ENCODE results near the gene SRSF9.
"Not testable (repeated sequence)": the region's sequence is repeated elsewhere in the genome, so short reads cannot be mapped to it uniquely, and the experiment has no call there.

SRSF9 gene

GRCh38 chr12:120465756-120466155 is 3.8 kb downstream of the SRSF9 start:
- no peak overlapping the region for H3K27ac ChIP-seq
- H3K9ac ChIP-seq = peak overlapping the region in 6 of 11 experiments; percentile 10 to 99 (median 24); a peak in 7 of 22 replicates
- H4K20me1 ChIP-seq = peaks cover 70 to 83% (median 83%) of the 10 kb centered on the region in 11 experiments
- peak overlapping the region in 6 of 11 experiments; percentile 86 to 93 (median 89); a peak in 10 of 22 replicates for H3K4me2 ChIP-seq
- H3K4me3 ChIP-seq = no peak overlapping the region
- no peak for TF ChIP-seq Cebpa-rat (IDR thresholded peaks at IDR 0.05)
- H3K4me1 ChIP-seq = peaks cover 26 to 37% (median 31%) of the 10 kb centered on the region in 10 experiments
- H3K36me3 ChIP-seq = peaks cover 63 to 72% (median 70%) of the 10 kb centered on the region in 11 experiments
- no peaks in the 10 kb centered on the region for H3K9me3 ChIP-seq (replicated peaks in 1 of 11)
- no peaks in the 10 kb centered on the region for H3K27me3 ChIP-seq

- Histone ChIP-seq H3K4me1 (peaks cover 17 to 30% (median 23%) of the 10 kb centered on the region in 10 experiments), H3K36me3 (peaks cover 83 to 93% (median 91%) of the 10 kb centered on the region in 11 experiments), H3K9me3 (replicated peaks in 1 of 11) (no peaks in the 10 kb centered on the region), H3K27ac (no peak overlapping the region), H4K20me1 (peaks cover 77 to 100% (median 99%) of the 10 kb centered on the region in 11 experiments), H3K27me3 (no peaks in the 10 kb centered on the region), H3K9ac (no peak overlapping the region), H3K4me3 (no peak overlapping the region), H3K4me2 (no peak overlapping the region)
- no peak for TF ChIP-seq Cebpa-rat (IDR thresholded peaks at IDR 0.05)
These were observed 5.8 kb downstream of the SRSF9 start for GRCh38 chr12:120463712-120464111.

- TF ChIP-seq Cebpa-rat (IDR thresholded peaks at IDR 0.05) = no peak
- H4K20me1 ChIP-seq = peaks cover 69 to 100% (median 99%) of the 10 kb centered on the region in 11 experiments
- H3K36me3 ChIP-seq = peaks cover 95 to 100% (median 100%) of the 10 kb centered on the region in 11 experiments
These were observed 7.4 kb downstream of the SRSF9 start for GRCh38 chr12:120462099-120462640.

GRCh38 chr12:120460157-120460556 is 9.4 kb downstream of the SRSF9 start:
- Histone ChIP-seq H3K27me3 (no peaks in the 10 kb centered on the region), H3K9me3 (replicated peaks in 1 of 11) (no peaks in the 10 kb centered on the region), H3K4me1 (peaks cover 1 to 10% (median 4%) of the 10 kb centered on the region in 10 experiments; a peak in 16 of 20 replicates), H3K36me3 (peaks cover 95 to 100% (median 99%) of the 10 kb centered on the region in 11 experiments), H3K27ac (no peak overlapping the region), H3K4me3 (no peak overlapping the region), H3K9ac (no peak overlapping the region), H4K20me1 (peaks cover 64 to 100% (median 99%) of the 10 kb centered on the region in 11 experiments), H3K4me2 (no peak overlapping the region)
- TF ChIP-seq Cebpa-rat (IDR thresholded peaks at IDR 0.05) = no peak

More at GRCh38 chr12:120462099-120462640, 7.4 kb downstream of the SRSF9 start:
- Histone ChIP-seq H3K27ac (no peak overlapping the region), H3K4me1 (peaks cover 6 to 21% (median 13%) of the 10 kb centered on the region in 10 experiments), H3K27me3 (no peaks in the 10 kb centered on the region), H3K9ac (no peak overlapping the region), H3K4me2 (no peak overlapping the region), H3K4me3 (no peak overlapping the region), H3K9me3 (replicated peaks in 1 of 11) (no peaks in the 10 kb centered on the region)

- Histone ChIP-seq H3K9ac (no peak overlapping the region), H3K27me3 (no peaks in the 10 kb centered on the region), H3K4me3 (no peak overlapping the region), H3K9me3 (replicated peaks in 1 of 11) (no peaks in the 10 kb centered on the region), H3K4me1 (peaks cover 0 to 14% (median 9%) of the 10 kb centered on the region in 10 experiments; a peak in 15 of 20 replicates), H3K36me3 (peaks cover 86 to 100% (median 97%) of the 10 kb centered on the region in 11 experiments), H3K4me2 (no peak overlapping the region), H4K20me1 (peaks cover 55 to 100% (median 99%) of the 10 kb centered on the region in 11 experiments; a peak in 21 of 22 replicates), H3K27ac (no peak overlapping the region)
- no peak for TF ChIP-seq Cebpa-rat (IDR thresholded peaks at IDR 0.05)
These were observed 12.4 kb downstream of the SRSF9 start for GRCh38 chr12:120457133-120457532.

GRCh38 chr12:120455302-120455701 is 14.2 kb downstream of the SRSF9 start:
- Histone ChIP-seq H4K20me1 (peaks cover 51 to 98% (median 94%) of the 10 kb centered on the region in 11 experiments; a peak in 21 of 22 replicates), H3K4me1 (peaks cover 0 to 14% (median 9%) of the 10 kb centered on the region in 10 experiments; a peak in 15 of 20 replicates), H3K27me3 (no peaks in the 10 kb centered on the region), H3K27ac (peak overlapping the region in 2 of 11 experiments; percentile 0 to 22; a peak in 2 of 22 replicates), H3K4me2 (peak overlapping the region in 4 of 11 experiments; percentile 6 to 48 (median 33); a peak in 7 of 22 replicates), H3K36me3 (peaks cover 83 to 100% (median 96%) of the 10 kb centered on the region in 11 experiments), H3K4me3 (no peak overlapping the region), H3K9me3 (replicated peaks in 1 of 11) (no peaks in the 10 kb centered on the region), H3K9ac (peak overlapping the region in 1 of 11 experiments; percentile 15; a peak in 2 of 22 replicates)
- TF ChIP-seq Cebpa-rat (IDR thresholded peaks at IDR 0.05) = no peak

GRCh38 chr12:120453977-120454376 is 15.6 kb downstream of the SRSF9 start:
- H4K20me1 ChIP-seq = peaks cover 44 to 98% (median 94%) of the 10 kb centered on the region in 11 experiments; a peak in 21 of 22 replicates
- no peak overlapping the region for H3K9ac ChIP-seq
- no peak overlapping the region for H3K27ac ChIP-seq
- H3K4me2 ChIP-seq = no peak overlapping the region
- H3K4me3 ChIP-seq = no peak overlapping the region
- H3K9me3 ChIP-seq (replicated peaks in 1 of 11) = no peaks in the 10 kb centered on the region
- H3K27me3 ChIP-seq = no peaks in the 10 kb centered on the region
- peaks cover 0 to 14% (median 9%) of the 10 kb centered on the region in 10 experiments; a peak in 16 of 20 replicates for H3K4me1 ChIP-seq
- peaks cover 82 to 100% (median 94%) of the 10 kb centered on the region in 11 experiments for H3K36me3 ChIP-seq
- no peak for TF ChIP-seq Cebpa-rat (IDR thresholded peaks at IDR 0.05)

- H3K9me3 ChIP-seq (replicated peaks in 1 of 11) = no peaks in the 10 kb centered on the region
- peaks cover 40 to 98% (median 89%) of the 10 kb centered on the region in 11 experiments; a peak in 21 of 22 replicates for H4K20me1 ChIP-seq
- no peaks in the 10 kb centered on the region for H3K27me3 ChIP-seq
- no peak overlapping the region for H3K9ac ChIP-seq
- no peak overlapping the region for H3K4me2 ChIP-seq
- H3K36me3 ChIP-seq = peaks cover 75 to 100% (median 92%) of the 10 kb centered on the region in 11 experiments
- no peak overlapping the region for H3K27ac ChIP-seq
- peaks cover 2 to 18% (median 12%) of the 10 kb centered on the region in 10 experiments; a peak in 19 of 20 replicates for H3K4me1 ChIP-seq
- TF ChIP-seq Cebpa-rat (IDR thresholded peaks at IDR 0.05) = no peak
- no peak overlapping the region for H3K4me3 ChIP-seq
These were observed 16.3 kb downstream of the SRSF9 start for GRCh38 chr12:120453060-120453750.

- H3K4me2 ChIP-seq; H3K9me3 ChIP-seq (replicated peaks in 1 of 11); H3K27ac ChIP-seq; H3K4me3 ChIP-seq; H3K27me3 ChIP-seq: not testable (repeated sequence)
- Histone ChIP-seq H4K20me1 (peaks cover 39 to 98% (median 89%) of the 10 kb centered on the region in 11 experiments; a peak in 21 of 22 replicates), H3K36me3 (peaks cover 68 to 100% (median 90%) of the 10 kb centered on the region in 11 experiments), H3K9ac (0 out of 22 replicates have a peak overlapping the region, but pooled peaks of 1 of the 11 experiments have one; percentile 15), H3K4me1 (peaks cover 9 to 25% (median 19%) of the 10 kb centered on the region in 10 experiments)
These were observed 17.0 kb downstream of the SRSF9 start for GRCh38 chr12:120452524-120452923.
